Activated CD8-positive, alpha-beta memory T cell treated with anti-CD3 and anti-CD28 coated beads, Interleukin-2, amount 50 U/mL, for 24 hours (primary cell): ENCODE results near the gene SNTB2.

Experiments used
- DNase-seq: peaks from one replicate; pipeline ENCODE4 v3.0.0-alpha.2; 2020; ENCODE audit errors: extremely low read depth

Gene SNTB2

DNA sequence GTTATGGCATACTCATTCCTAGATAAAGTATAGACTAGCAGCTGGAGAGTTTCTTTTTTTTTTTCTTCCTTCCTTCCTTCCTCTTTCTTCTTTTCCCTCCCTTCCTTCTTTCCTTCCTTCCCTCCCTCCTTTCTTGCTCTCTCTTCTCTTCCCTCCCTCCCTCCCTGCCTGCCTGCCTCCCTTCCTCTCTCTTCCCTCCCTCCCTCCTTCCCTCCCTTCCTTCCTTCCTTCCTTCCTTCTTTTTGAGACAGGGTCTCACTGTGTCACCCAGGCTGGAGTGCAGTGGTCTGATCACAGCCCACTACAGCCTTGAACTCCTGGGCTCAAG lies 7.0 kb upstream of the SNTB2 start:
- DNase-seq: no peak

DNA sequence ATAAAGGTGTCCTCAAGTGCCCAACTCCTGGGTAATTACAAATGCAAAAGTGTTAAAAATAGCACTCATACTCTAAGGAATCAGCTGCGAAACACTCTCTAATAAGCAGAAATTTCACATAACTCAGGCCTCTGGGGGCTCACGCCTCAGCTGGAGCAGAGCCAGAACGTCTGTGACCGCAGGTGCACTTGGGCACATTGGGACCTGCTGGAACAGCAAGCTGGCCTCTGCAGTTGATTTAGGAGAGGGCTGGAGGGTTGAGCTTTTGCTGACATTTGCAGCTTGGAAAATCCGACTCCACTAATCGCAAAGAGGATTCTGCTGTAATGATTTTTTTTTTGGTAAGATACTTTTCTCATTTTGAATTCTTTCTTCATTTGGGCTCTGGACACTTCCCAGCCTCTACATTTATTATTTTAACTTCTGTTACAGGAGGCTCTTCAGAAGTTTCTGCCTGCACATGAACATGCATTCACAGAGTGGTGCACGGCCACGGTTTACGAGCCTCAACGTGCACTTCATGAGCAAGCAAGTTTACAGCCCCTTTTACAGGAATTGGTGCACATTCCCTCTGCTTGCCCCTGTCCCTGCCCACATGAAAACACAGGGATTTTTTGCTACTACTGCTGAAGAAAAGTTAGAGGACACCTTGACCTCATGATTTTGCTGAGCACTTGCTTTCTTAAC lies 4.1 kb upstream of the SNTB2 start:
- DNase-seq: no peak

DNA sequence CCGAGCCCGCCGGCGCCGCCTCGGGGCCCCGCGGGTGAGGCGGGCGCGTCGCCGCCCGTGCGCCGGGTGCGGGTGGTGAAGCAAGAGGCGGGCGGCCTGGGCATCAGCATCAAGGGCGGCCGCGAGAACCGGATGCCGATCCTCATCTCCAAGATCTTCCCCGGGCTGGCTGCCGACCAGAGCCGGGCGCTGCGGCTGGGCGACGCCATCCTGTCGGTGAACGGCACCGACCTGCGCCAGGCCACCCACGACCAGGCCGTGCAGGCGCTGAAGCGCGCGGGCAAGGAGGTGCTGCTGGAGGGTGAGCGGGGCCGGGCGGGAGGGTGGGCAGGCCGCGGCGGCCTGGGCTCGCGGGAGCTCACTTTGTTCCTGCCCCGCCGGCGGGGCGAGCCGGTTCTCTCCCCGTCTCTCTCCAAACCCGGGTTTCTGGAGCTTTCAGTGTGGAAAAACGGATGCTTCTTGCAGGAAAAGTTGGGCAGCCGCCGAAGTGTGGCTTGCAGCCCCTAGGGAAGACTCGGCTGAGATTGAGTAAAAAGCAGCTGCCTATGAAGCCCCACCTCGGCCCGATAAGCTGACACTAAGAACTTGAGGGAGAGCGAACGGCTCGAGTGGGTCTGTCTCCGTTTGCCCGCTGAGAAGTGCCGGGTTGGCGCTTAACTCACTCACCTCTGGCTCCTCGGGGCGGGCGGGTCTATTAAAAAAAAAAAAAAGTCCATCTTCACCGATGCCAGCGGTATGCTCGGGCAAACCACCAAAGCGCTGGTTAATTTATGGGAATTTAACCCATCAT lies 677 bp downstream of the SNTB2 start:
- DNase-seq: no peak

DNA sequence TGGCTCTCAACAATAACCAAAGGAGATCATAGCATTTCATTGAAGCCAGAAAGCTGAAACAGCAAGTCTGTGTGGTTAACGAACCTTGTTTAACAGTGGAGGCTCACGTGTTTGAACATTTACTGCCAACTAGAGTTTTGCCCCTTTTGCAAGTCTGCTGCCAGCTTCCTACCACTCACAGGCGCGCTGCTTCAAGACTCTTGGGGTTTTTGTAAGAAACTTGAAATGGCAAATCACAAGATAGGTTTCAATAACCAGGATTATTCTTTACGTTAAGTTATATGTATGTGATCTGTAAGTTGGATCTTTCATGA lies 1.2 kb downstream of the SNTB2 start:
- no peak for DNase-seq

GRCh38 chr16:69188716-69189115 lies 1.8 kb downstream of the SNTB2 start:
- DNase-seq: no peak

DNA sequence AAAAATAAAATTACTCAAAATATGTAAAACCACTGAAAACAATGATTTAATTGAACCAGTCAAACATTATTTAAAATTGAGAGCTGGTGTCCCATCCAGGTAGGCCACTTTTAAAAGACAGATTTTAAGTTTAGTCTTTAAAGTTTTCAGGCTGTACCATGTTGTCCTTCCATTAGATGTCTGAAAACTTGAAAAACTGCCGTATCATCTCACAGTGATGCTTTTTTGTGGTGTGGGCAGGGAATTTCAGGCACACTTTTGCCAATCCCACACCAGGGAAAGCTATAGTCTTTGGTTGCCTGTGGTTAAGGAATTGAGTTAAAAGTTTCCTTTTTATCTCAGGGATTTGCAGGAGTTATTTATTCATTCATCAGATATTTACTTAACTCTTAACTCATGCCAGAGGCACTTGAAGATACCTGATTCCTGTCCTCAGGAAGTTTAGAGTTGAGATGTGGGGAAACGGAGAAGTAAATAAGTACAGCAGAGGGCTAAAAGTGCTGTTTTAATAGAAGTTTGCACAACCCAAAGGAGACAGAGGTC lies 3.2 kb downstream of the SNTB2 start:
- DNase-seq: no peak

DNA sequence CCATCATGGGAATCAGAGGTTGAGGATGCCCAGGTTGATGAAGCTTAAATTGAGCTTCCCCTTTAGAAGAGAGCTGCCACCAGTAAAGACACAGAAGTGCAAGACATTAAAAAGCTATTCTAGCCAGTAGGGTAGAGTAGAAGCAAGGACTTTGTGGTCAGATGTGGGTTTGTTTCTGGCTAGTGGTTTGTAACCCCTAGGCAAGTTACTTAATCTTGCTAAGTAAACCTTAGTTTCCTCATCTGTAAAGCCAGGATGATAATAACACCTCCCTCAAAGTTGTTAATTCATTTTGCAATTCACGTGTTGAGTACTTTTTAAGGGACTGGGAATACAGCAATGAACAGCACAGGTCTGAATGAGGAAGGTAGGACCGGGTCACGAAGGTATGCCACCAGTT lies 3.6 kb downstream of the SNTB2 start:
- DNase-seq: no peak

DNA sequence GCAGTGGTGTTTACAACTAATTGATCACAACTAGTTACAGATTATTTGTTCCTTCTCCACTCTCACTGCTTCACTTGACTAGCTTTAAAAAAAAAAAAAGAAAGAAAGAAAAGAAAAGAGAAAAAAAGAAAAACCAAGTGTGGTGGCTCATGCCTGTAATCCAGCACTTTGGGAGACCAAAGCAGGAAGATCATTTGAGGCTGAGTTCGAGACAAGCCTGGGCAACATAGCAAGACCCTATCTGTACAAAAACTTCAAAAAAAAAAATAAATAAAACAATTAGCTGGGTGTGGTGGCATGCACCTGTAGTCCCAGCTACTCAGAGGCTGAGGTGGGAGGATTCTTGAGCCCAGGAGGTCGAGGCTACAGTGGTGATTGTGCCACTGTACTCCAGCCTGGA lies 4.2 kb downstream of the SNTB2 start:
- DNase-seq: no peak

- DNase-seq: no peak
Measured at GRCh38 chr16:69193855-69194254, 6.9 kb downstream of the SNTB2 start.

DNA sequence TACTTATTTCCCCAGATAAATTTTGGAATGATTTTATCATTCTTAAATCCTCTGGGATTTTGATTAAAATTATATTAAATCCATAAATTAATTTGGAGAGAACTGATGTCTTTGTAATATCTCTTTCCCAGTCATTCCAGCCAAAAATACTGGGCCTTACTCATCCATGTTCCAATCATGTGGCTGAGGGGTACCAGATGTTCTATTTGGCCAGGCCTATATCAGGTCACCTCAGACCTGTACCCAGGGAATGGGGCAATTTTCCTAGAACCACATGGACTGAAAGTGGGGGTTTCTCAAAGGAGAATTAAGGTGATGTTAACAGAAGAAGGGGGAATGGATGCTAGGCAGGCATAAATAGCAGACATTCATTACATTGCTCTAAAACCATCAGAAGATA lies 7.5 kb downstream of the SNTB2 start:
- no peak for DNase-seq

DNA sequence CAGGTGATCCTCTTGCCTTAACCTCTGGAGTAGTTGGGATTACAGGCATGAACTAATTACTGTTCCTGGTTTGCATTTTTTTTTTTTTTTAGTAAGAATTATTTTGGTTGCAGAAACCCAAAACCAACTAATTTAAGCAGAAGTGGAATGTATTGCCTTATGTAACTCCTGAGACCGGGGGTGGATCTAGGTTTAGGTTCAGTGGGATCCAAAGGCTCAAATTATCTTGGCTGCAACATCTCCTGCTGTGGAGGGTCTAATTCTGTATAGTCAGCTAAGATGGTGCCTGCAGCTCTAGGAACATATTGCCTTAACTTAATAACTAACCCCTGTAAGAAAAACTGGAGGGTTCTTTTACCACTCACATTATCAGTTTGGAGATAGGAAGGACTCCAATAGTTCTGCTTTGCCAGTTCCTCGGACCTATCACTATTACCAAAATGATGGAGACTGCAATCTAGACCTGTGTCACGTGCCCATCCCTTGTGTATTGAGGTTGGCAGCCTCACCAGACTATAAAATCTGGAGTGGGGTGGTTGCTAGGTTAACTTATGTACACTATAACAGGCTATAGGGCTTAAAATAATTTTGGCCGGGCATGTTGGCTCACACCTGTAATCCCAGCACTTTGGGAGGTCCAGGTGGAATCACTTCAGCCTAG lies 8.5 kb downstream of the SNTB2 start:
- no peak for DNase-seq

DNA sequence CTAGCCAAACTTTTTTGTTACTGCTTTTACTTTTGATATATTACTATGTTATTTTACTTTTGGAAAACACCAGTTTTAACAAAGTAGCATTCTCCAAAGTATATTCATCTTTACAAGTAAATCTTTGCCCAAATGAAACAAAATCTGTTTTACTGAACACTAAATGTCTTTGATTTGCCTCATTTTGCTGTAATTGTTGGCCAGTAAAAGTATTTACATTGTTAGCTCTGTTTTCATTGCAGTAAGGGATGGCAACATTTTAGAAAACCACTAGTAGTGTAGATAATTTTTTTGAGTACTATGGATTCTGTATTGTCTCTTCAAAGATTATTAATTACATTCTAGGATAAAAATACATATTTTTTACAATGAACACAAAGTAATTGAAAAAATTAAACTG lies 10.6 kb downstream of the SNTB2 start:
- DNase-seq: no peak

- DNase-seq: no peak
Measured at GRCh38 chr16:69199382-69199781, 12.4 kb downstream of the SNTB2 start.

- no peak for DNase-seq
Measured at GRCh38 chr16:69201291-69201690, 14.3 kb downstream of the SNTB2 start.

- DNase-seq: no peak
Measured at GRCh38 chr16:69201787-69202186, 14.8 kb downstream of the SNTB2 start.

GRCh38 chr16:69204172-69204571 lies 17.2 kb downstream of the SNTB2 start:
- DNase-seq: no peak

- DNase-seq: no peak
Measured at GRCh38 chr16:69209735-69210134, 22.8 kb downstream of the SNTB2 start.

DNA sequence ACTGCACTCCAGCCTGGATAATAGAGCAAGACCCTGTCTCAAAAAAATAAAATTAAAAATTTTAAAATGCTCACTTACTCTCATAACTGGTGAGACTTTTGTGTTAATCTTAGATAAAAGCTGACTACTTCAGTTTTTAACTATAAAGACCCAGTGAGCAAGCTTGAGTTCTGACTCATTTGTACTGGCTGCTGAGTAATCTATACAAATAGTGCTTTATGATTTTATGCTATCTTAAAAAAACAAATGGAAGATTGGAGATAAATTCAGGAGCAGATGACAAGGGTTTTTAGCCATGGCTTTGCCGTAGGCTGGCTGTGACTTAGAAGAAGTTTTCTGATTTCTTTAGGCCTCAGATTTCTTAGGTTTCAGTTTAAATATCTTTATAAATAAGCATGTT lies 30.5 kb downstream of the SNTB2 start:
- DNase-seq: no peak

DNA sequence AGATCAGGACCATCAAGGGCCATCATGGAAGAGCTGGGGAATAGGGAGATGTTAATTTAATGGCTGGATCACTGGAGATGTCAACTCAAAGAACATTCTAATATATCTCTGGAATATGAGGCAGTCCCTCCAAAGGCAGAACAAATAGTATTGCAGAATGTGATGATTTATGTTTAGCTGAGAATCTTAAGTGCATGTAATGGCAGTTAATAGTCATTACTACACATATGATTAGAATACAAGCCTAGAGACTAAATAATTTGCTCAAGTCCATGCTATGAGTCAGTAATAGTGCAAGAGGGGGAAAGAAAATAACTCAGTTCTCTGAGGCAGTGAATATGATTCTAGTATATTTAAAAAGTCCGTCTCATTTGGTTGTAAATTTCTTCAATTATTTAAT lies 32.3 kb downstream of the SNTB2 start:
- no peak for DNase-seq

- DNase-seq: no peak
Measured at GRCh38 chr16:69223882-69224281, 36.9 kb downstream of the SNTB2 start.

DNA sequence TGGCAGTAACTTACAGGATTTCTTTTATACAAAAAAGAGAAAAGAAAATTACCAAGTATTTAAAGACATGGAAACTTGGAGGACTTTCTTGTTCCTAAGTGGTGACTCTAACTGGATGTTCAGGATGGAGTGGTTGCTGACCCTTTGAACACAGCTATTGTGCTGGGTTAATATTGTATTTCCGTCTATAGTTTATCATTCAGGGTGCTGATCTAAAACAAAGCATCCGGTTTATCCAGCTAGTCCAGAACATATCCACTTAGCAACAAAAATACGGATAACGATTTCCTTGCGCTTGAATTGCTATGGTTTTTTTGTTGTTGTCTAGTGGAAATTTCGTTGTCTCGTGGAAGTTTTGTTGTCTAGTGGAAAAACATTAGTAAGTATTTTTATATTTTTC lies 38.2 kb downstream of the SNTB2 start:
- DNase-seq: no peak

DNA sequence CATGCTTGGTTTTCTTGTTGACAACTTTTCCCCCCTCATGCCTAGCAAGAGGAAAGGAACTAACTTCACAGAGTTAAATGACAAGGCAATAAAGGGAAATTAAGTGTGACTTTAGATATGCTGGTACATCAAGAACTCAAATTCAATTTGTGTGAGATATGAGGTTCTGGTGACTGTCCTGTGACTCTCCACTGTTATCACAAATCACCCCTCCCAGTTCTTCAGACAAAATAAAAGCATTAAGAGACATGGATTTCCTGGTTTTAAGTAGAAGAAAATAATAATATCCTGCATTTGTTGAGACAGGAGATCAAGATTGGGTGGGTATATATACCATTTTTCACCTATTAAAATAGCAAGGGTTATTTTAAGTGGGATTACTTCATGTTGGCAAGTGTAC lies 46.2 kb downstream of the SNTB2 start:
- no peak for DNase-seq

- DNase-seq: no peak
Measured at GRCh38 chr16:69234460-69234859, 47.5 kb downstream of the SNTB2 start.
